H1 (cell line): ENCODE results near the gene GMPPA. TPM values are rescaled to one million over a fixed set of nuclear protein-coding genes. Genes with fewer than 3 reads are reported as not detected.

ENCODE experiments used
- ATF2 ChIP-seq: IDR thresholded peaks from 2 replicates; pipeline ENCODE4 v1.6.1; 2012; ENCODE audit warnings: low read length, inconsistent platforms
- SUZ12 ChIP-seq: fragments of 200-600 bp; sonication (generic); IDR thresholded peaks from 2 replicates; pipeline ENCODE4 v1.6.1; 2012; ENCODE audit warnings: mild to moderate bottlenecking, inconsistent platforms, low read length, moderate library complexity, mixed read lengths
- polyA plus RNA-seq, 7 experiments: library from polyadenylated mRNA; depleted of rRNA in 3 of 7; stranded (reverse) in 5 of 7; unstranded in 2 of 7; fragments of >200 nt in 5 of 7; fragments of 200-250 nt in 2 of 7; gene quantifications; 1 replicate in 5 of 7; 2 replicates in 1 of 7; 4 replicates in 1 of 7; pipeline versions ENCODE4 v1.2.1 to v1.2.3, GENCODE V29; 2011 to 2013; ENCODE audit warnings: missing spikeins in 2 of 7, mixed read lengths in 2 of 7
- total RNA-seq: library from RNA; stranded (reverse); fragmentation: NEBNext Ultra II Directional; extraction: Animal tissue kit (Norgen Biotek cat#: 25700); gene quantifications from 2 replicates; pipeline ENCODE4 v1.2.1, GENCODE V29; 2021

The GMPPA gene
- total and polyA plus RNA-seq, 2 of the 8 experiments (the other 6 are each of a cell fraction or from before 2014, with no cell fraction given) = 34.3 to 98.8 TPM

- peak; percentile 83 for TF ChIP-seq SUZ12
- no peak for TF ChIP-seq ATF2
Observed at GRCh38 chr2:219497495-219498279, 1.0 kb upstream of the GMPPA start (continued).
